K562 (cell line): ENCODE data around the gene DVL3. TPM values are rescaled to one million over a fixed set of nuclear protein-coding genes. Genes with fewer than 3 reads are reported as not detected.

Experiments used
- ATAC-seq: fragments of 200-7000 bp; cut with Tn5 transposase; 3 replicates; pipeline ENCODE4 v1.9.1; 2020; ENCODE audit warnings: moderate library complexity
- BruUV-seq: library from RNA; stranded (reverse); fragments of 400-500 nt; replicated peaks from 2 replicates; lab custom pipeline; 2021; lab: Mats Ljungman, UMichigan
- CTCF ChIA-PET: fragments of 300-600 bp; formaldehyde crosslinking; extraction: SDS; loops from one replicate; lab custom pipeline; 2021; ENCODE audit warnings: low intra/inter-chr PET ratio; lab: Yijun Ruan, JAX
- POLR2A ChIA-PET: fragments of 300-600, 350-650 bp; sonication (Branson Sonifier 250); formaldehyde crosslinking; extraction: SDS; loops from one replicate; lab custom pipeline; 2021; ENCODE audit warnings: antibody characterized with exemption, inconsistent platforms; lab: Yijun Ruan, JAX
- DNase-seq, 4 experiments: peaks; one replicate each; pipeline versions ENCODE4 v3.0.0 to v3.0.0-alpha.2; 2011 to 2018; ENCODE audit warnings: low spot score in 3 of 4, mixed read lengths in 3 of 4; ENCODE audit errors: extremely low read depth in 1 of 4
- FAIRE-seq: peaks from 2 replicates; lab custom pipeline; 2011; peaks lifted over from hg19 to GRCh38; lab: Jason Lieb, UNC
- H2AFZ ChIP-seq: 2 replicates; pipeline ENCODE4 v1.6.0; 2011; ENCODE audit warnings: low read depth, low read length, control low read depth, inconsistent platforms
- H3K27ac ChIP-seq: fragments of 200-600 bp; 3 replicates; pipeline ENCODE4 v1.8.0; 2011; ENCODE audit warnings: low read depth, mild to moderate bottlenecking, control low read depth, inconsistent platforms, low read length, moderate library complexity, mixed read lengths; ENCODE audit errors: extremely low read depth
- H3K27me3 ChIP-seq, 2 experiments: fragments of 300-600 bp in 1 of 2; 2 replicates in 1 of 2; 3 replicates in 1 of 2; pipeline versions ENCODE4 v1.6.0 to v1.8.0; 2011; ENCODE audit warnings: inconsistent platforms in 2 of 2, low read length in 2 of 2, mild to moderate bottlenecking in 1 of 2, mixed read lengths in 1 of 2, moderate library complexity in 1 of 2; ENCODE audit not compliant: control insufficient read depth in 2 of 2, insufficient read depth in 2 of 2
- H3K36me3 ChIP-seq: fragments of 300-600 bp; 3 replicates; pipeline ENCODE4 v1.8.0; 2011; ENCODE audit warnings: mild to moderate bottlenecking, low read length, inconsistent platforms; ENCODE audit not compliant: control insufficient read depth, insufficient read depth
- H3K4me1 ChIP-seq, 2 experiments: fragments of 200-600 bp in 1 of 2; replicated peaks in 1 of 2; 2 replicates in 1 of 2; 3 replicates in 1 of 2; pipeline versions ENCODE4 v1.5.1 to v1.8.0; 2011; ENCODE audit warnings: inconsistent platforms in 2 of 2, low read length in 2 of 2, mild to moderate bottlenecking in 1 of 2, mixed read lengths in 1 of 2, moderate library complexity in 1 of 2; ENCODE audit not compliant: control insufficient read depth in 2 of 2, insufficient read depth in 2 of 2
- H3K4me2 ChIP-seq: 2 replicates; pipeline ENCODE4 v1.6.1; 2011; ENCODE audit warnings: low read length, control low read depth, inconsistent platforms, mixed read lengths; ENCODE audit not compliant: insufficient read depth
- H3K4me3 ChIP-seq: fragments of 200-600 bp; sonication (generic), shearing (Covaris generic); 2 replicates; pipeline ENCODE4 v1.5.1; 2016; ENCODE audit warnings: control low read depth, inconsistent platforms
- H3K79me2 ChIP-seq: fragments of 200-600 bp; 3 replicates; pipeline ENCODE4 v1.8.0; 2011; ENCODE audit warnings: low read length, inconsistent platforms; ENCODE audit not compliant: control insufficient read depth, insufficient read depth
- H3K9ac ChIP-seq, 2 experiments: 2 replicates each; pipeline versions ENCODE4 v1.6.0 to v1.6.1; 2011; ENCODE audit warnings: low read depth in 2 of 2, low read length in 2 of 2, control low read depth in 1 of 2, inconsistent platforms in 1 of 2, mild to moderate bottlenecking in 1 of 2, mixed read lengths in 1 of 2; ENCODE audit not compliant: insufficient read depth in 1 of 2
- H3K9me1 ChIP-seq: one replicate; pipeline ENCODE4 v1.6.0; 2011; ENCODE audit warnings: inconsistent platforms, mild to moderate bottlenecking, low read length, moderate library complexity; ENCODE audit not compliant: control insufficient read depth, insufficient read depth
- H3K9me3 ChIP-seq: replicated peaks from 2 replicates; pipeline ENCODE4 v1.5.1; 2011; ENCODE audit warnings: low read depth, low read length, inconsistent platforms; ENCODE audit not compliant: control insufficient read depth, insufficient read depth
- H4K20me1 ChIP-seq: replicated peaks from 2 replicates; pipeline ENCODE4 v1.6.1; 2011; ENCODE audit warnings: low read length, inconsistent platforms, mixed read lengths; ENCODE audit not compliant: control insufficient read depth, insufficient read depth
- EP300 ChIP-seq: IDR thresholded peaks from 2 replicates; pipeline ENCODE4 v1.6.1; 2012; ENCODE audit warnings: low read length, improper control_type of control experiment
- PURB ChIP-seq: sonication (generic); formaldehyde crosslinking; IDR thresholded peaks from 2 replicates; pipeline ENCODE4 v1.9.0; 2021; ENCODE audit warnings: low read depth, mild to moderate bottlenecking, missing genetic modification reagents
- RBFOX2 ChIP-seq: fragments of 200-400 bp; formaldehyde crosslinking; IDR thresholded peaks from 2 replicates; pipeline ENCODE4 v1.6.1; 2017; ENCODE audit warnings: low read depth, mild to moderate bottlenecking, low read length, moderate library complexity
- RBM22 ChIP-seq: fragments of 200-400 bp; formaldehyde crosslinking; IDR thresholded peaks from 2 replicates; pipeline ENCODE4 v1.6.1; 2018; ENCODE audit warnings: low read length, low read depth; ENCODE audit not compliant: poor library complexity, severe bottlenecking
- ZNF324 ChIP-seq: fragments of 250-450 bp; sonication (Bioruptor Pico); IDR thresholded peaks from 2 replicates; pipeline ENCODE4 v1.4.0; 2020; ENCODE audit warnings: mild to moderate bottlenecking
- ZNF830 ChIP-seq: fragments of 250-450 bp; sonication (Bioruptor Pico); IDR thresholded peaks from 2 replicates; pipeline ENCODE4 v1.5.0; 2021; ENCODE audit warnings: mild to moderate bottlenecking
- WGBS: fragments of 100-300 bp; shearing (Covaris generic); methylation state at CpG from one replicate; pipeline ENCODE4 v1.1.6; 2016; ENCODE audit warnings: low coverage, mixed read lengths; ENCODE audit not compliant: insufficient coverage; ENCODE audit errors: missing lambda C conversion rate; 5-methylcytosine and 5-hydroxymethylcytosine counted together
- in situ Hi-C: fragments of 300-500 bp; cut with MboI; formaldehyde crosslinking; loops from 4 replicates; pipeline ENCODE4 v1.15.0; 2018; ENCODE audit warnings: inconsistent platforms, mixed read lengths
- intact Hi-C: fragments of 100-400 bp; cut with micrococcal nuclease; formaldehyde crosslinking; loops from 2 replicates; pipeline ENCODE4 v1.14.2; 2022
- polyA plus RNA-seq, 8 experiments: library from polyadenylated mRNA; depleted of rRNA in 4 of 8; stranded (reverse) in 5 of 8; unstranded in 3 of 8; fragments of >200 nt; fragmentation: Nextera tagmentation in 2 of 8; fragmentation: Illumina TruSeq in 1 of 8; extraction: Ambion mirVana in 2 of 8; extraction: Trizol in 1 of 8; gene quantifications; 2 replicates each; pipeline versions ENCODE4 v1.2.1 to v1.2.3, GENCODE V29; 2011 to 2014; ENCODE audit warnings: inconsistent platforms in 1 of 8, missing spikeins in 1 of 8
- total RNA-seq, 7 experiments: library from RNA; depleted of rRNA in 6 of 7; stranded (reverse); fragments of >200 nt in 6 of 7; fragmentation: Illumina TruSeq in 2 of 7; extraction: Trizol in 2 of 7; gene quantifications; 2 replicates each; pipeline versions ENCODE4 v1.2.1 to v1.2.3, GENCODE V29; 2011 to 2021; ENCODE audit warnings: low replicate concordance in 1 of 7
- TF ChIP-seq, protein P1 (sequence below), 2 experiments: fragments of 450-650 bp; IDR thresholded peaks; 2 replicates each; pipeline ENCODE4 v1.6.1; 2016
- TF ChIP-seq, protein P2 (sequence below): sonication (generic); IDR thresholded peaks from 2 replicates; pipeline ENCODE4 v1.6.1; 2016

DVL3 gene
- total and polyA plus RNA-seq, 9 of the 15 experiments (the other 6 are each of a cell fraction or from before 2014, with no cell fraction given) = 3.1 to 57.9 (median 20.1) TPM

DNA sequence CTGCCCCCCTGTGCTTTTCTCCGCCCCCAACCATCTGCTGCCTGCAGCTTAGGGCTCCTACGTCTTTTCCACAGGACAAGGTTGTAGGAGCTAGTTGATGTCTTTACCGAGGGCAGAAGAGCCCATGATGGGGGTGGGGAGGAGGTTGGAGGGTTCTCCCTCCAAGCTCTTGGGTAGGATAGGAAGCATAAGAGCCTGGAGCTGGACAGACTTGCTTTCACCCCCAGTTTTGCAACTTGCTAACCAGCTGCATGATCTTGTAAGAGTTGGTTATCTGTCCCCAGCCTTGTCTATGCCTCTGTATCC, 31.7 kb downstream of the DVL3 start:
- H3K9ac ChIP-seq = peak overlapping the region; percentile 89 to 94; a peak in 3 of 4 replicates

DNA sequence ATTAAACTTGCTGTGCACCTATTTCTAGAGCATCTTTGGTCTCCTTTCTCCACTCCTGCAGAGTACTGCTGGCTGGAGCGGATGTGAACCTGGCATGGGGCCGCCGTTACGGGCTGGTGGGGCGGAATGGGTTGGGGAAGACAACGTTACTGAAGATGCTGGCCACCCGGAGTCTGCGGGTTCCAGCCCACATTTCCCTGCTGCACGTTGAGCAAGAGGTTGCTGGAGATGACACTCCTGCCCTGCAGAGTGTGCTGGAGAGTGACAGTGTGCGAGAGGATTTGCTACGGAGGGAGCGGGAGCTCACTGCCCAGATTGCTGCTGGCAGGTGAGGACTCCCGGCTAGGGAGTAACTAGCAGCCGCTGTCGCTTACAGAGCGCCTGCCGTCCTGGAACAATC, 32.9 kb downstream of the DVL3 start:
- in situ Hi-C loops = no loop called here
- ChIA-PET POLR2A (interaction anchor here (0.5 to 1.1 kb wide), 5 partner anchors 8 to 239 kb away, joined by 3 read pairs; partner anchors contain the start of gene DVL3), CTCF (no interaction called here)
- H2AFZ ChIP-seq = no peak overlapping the region
- ATAC-seq = no peak
- H3K9ac ChIP-seq = peak overlapping the region in 1 of 2 experiments; percentile 48; a peak in 2 of 4 replicates
- no peak overlapping the region for H3K4me3 ChIP-seq
- TF ChIP-seq PURB (CRISPR knock-in tag) (no peak), EP300 (no peak), RBM22 (no peak), RBFOX2 (peak; percentile 53)
- TF ChIP-seq, protein P1, sequence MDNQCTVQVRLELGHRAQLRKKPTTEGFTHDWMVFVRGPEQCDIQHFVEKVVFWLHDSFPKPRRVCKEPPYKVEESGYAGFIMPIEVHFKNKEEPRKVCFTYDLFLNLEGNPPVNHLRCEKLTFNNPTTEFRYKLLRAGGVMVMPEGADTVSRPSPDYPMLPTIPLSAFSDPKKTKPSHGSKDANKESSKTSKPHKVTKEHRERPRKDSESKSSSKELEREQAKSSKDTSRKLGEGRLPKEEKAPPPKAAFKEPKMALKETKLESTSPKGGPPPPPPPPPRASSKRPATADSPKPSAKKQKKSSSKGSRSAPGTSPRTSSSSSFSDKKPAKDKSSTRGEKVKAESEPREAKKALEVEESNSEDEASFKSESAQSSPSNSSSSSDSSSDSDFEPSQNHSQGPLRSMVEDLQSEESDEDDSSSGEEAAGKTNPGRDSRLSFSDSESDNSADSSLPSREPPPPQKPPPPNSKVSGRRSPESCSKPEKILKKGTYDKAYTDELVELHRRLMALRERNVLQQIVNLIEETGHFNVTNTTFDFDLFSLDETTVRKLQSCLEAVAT (IDR thresholded peaks at IDR 0.05) = no peak
- no peaks in the 10 kb centered on the region for H3K9me3 ChIP-seq
- peaks cover 31% of the 10 kb centered on the region for H3K79me2 ChIP-seq
- no TSS peak for BruUV-seq
- no peak overlapping the region for H3K4me2 ChIP-seq
- H3K4me1 ChIP-seq = peaks cover 17 to 32% of the 10 kb centered on the region in 2 experiments
- 93% methylated on average over 17 of the region's 17 CpGs for WGBS
- H3K36me3 ChIP-seq = peaks cover 83% of the 10 kb centered on the region
- FAIRE-seq = no peak
- no peak overlapping the region for H3K27ac ChIP-seq
- intact Hi-C loops = no loop called here
- peaks cover 4% of the 10 kb centered on the region for H3K9me1 ChIP-seq
- no peak for DNase-seq
- H4K20me1 ChIP-seq = no peaks in the 10 kb centered on the region
- no peaks in the 10 kb centered on the region for H3K27me3 ChIP-seq

More for the DNA sequence above, 31.7 kb downstream of the DVL3 start:
- Histone ChIP-seq H2AFZ (no peak overlapping the region), H3K4me3 (peak overlapping the region; percentile 92), H3K4me2 (peak overlapping the region; percentile 100), H3K36me3 (peaks cover 83% of the 10 kb centered on the region), H3K9me3 (no peaks in the 10 kb centered on the region), H3K4me1 (peaks cover 17 to 32% of the 10 kb centered on the region in 2 experiments), H3K27ac (peak overlapping the region; percentile 84; the same call in 2 of the 3 replicates), H4K20me1 (0 out of 2 replicates have a peak, but pooled peaks cover 1% of the 10 kb centered on the region), H3K79me2 (peaks cover 31% of the 10 kb centered on the region), H3K9me1 (peaks cover 4% of the 10 kb centered on the region), H3K27me3 (no peaks in the 10 kb centered on the region)
- peak in 1 of 4 experiments; percentile 40 for DNase-seq
- no peak for TF ChIP-seq ZNF324 (CRISPR knock-in tag)
- TF ChIP-seq ZNF830 (CRISPR knock-in tag) = no peak
- TF ChIP-seq, protein P2, sequence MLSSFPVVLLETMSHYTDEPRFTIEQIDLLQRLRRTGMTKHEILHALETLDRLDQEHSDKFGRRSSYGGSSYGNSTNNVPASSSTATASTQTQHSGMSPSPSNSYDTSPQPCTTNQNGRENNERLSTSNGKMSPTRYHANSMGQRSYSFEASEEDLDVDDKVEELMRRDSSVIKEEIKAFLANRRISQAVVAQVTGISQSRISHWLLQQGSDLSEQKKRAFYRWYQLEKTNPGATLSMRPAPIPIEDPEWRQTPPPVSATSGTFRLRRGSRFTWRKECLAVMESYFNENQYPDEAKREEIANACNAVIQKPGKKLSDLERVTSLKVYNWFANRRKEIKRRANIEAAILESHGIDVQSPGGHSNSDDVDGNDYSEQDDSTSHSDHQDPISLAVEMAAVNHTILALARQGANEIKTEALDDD = 0 out of 2 replicates have a peak, but pooled peaks have one; percentile 40
- ATAC-seq = no peak
- ChIA-PET CTCF (interaction anchor here (0.5 kb wide), 1 partner anchor 291 kb away, joined by 3 read pairs; no protein-coding TSS in a partner anchor), POLR2A (interaction anchor here (0.6 to 3.5 kb wide), 7 partner anchors 10 to 282 kb away, joined by 3 to 20 read pairs (median 4); no protein-coding TSS in a partner anchor)
- no TSS peak for BruUV-seq
- intact Hi-C loops = no loop called here
- WGBS = 3% methylated on average over 3 of the region's 3 CpGs
- FAIRE-seq = no peak
- in situ Hi-C loops = no loop called here
